Neural progenitor cell (in vitro differentiated cells): ENCODE results near the gene CILP.

Source experiments
- CTCF ChIP-seq: fragments of 200-600 bp; sonication (generic); IDR thresholded peaks from 2 replicates; pipeline ENCODE4 v1.5.1; 2017; ENCODE audit warnings: antibody characterized with exemption, mild to moderate bottlenecking
- EZH2 ChIP-seq: fragments of 200-600 bp; sonication (generic); IDR thresholded peaks from 2 replicates; pipeline ENCODE4 v1.6.1; 2017; ENCODE audit warnings: antibody characterized with exemption, mild to moderate bottlenecking, moderate library complexity

GRCh38 chr15:65172531-65172930 is 38.7 kb downstream of the CILP start:
- TF ChIP-seq CTCF (no peak), EZH2 (no peak)
